ENCODE data around the gene MAGI3.

Gene MAGI3

DNA sequence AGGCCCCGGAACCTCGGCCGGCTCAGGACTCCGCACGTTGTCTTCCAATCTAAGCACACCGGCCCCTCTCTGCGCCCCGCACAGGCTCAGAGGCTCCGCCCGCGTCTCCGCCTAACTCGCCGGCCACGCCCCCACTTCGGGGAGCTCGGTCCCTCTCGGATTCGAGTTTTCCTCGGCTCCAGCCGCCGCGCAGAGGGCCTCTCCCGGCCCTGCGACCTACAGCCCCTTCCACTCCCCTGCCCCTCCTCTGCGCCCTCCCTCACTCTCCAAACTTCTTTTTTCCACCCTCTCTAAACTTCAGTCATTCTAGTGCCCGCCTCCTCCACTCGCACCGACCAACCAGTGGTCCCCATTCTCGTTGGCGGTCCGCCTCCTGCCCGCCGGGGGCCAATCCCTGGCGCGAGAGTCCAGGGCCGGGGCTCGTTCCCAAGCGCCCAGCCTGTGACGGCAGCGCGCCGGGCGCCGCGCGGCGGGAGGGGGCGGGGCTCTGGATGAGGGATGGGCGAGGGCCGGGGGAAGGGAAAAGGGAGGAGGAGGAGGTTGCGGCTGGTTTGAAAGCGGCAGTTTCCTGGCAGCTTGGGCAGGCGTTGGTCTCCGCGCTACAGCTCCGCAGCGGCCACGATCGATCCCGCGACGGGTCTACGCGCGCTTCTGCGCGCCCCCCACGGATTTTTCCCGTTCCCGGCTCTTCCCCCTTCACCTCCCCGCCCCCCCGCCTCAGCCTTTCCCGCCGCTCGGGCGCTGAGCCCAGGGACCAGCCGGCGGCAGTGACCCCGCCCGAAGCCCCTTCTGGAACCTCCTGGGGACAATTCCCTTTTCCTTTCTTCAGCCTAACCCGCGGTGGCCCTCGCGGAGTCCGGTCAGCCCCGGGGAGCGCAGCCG, at the start of gene MAGI3:
Gene MAGI3, plus strand, starts transcription at position 563 of the 882 bp plus-strand sequence. CDS start 519 bp downstream, outside the sequence.
- peak; percentile 90 to 95 (median 94) for DNase-seq (ENCODE audit: low read depth in 3 of 3)

DNA sequence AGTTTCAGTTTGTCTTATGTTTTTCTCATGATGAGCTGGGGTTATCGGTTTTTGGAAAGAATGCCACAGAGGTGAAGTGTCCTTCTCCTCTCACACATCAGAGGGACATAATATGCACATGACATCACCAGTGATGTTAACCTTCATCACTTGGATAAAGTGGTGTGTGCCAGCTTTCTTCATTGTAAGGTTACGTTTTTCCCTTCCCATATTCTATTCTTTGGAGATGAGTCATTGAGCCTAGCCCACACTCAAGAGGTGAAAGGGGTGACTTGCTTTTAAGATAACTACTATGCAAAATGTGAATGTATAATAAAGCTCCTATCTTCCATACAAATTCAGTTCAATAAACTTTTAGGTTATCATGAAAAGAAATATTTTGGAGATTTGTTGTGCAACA, 36.7 kb upstream of the MAGI3 start:
- no peak for DNase-seq (ENCODE audit: low read depth in 3 of 3)

DNA sequence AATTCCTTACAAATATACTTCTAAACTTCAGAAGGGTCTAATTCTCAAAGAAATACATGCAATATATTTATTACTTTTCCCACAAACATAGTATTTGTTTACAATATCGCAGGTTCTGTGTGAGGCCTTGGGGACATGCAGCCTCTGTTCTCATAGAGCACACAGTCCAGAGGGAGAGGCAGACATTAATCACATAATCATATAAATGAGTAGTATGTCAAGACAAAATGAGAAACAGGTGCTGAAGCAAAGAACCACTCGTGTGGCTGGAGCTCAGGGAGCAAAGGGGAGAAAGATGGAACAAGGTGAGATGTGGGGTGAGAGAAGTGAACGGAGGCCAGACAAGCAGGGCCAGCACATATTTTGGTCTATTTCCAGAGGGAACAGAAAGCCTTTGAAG, 26.4 kb upstream of the MAGI3 start:
- DNase-seq (ENCODE audit: low read depth in 3 of 3) = no peak

DNA sequence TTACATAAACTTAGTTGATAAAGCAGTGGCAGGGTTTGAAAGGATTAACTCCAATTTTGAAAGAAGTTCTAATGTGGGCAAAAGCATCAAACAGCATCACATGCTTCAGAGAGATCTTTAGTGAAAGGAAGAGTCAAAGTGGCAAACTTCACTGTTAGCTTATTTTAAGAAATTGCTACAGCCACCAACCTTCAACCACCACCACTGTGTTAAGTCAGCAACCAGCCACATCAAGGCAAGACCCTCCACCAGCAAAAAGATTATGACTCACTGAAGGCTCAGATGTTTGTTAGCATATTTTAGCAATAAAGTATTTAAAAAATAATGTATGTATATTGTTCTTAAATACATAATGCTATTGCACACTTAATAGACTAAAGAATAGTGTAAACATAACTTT, 21.3 kb upstream of the MAGI3 start:
- DNase-seq (ENCODE audit: low read depth in 3 of 3) = no peak

DNA sequence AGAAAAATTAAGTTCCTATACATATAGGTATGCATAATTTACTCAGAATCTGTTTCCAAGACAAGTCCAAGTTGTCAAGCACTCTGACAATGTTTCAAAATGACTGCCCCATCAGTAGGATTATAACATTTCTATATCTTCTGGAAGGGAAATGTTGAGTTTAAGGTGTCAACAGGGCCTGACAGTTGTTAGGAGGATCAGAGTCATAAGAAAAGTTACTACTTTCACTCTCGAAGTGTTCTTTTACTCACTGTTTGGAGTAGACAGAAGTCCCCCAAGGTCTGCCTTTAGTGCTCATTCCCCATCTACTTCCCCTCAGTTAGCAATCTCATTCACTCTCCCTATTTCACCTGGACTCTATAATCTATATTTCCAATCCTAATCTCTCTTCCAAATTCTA, 20.6 kb upstream of the MAGI3 start:
- DNase-seq (ENCODE audit: low read depth in 3 of 3) = no peak

DNA sequence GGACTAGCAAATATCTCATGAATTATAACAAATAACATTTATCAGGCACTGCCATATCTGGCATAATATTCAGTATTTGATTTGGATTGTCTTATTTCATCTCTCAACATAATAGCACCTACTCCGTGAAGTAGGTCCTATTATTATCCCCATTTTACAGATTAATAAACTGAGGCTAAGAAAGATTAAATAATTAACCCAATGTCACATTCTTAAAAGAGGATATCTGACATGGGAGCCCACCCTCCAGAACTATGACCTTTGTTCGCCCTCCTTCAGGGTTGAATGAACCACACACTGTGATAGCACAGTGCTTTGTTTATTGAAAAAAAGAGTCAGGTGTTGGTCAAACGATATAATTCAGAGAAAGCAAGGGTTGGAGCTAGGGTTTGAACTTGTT, 19.4 kb upstream of the MAGI3 start:
- DNase-seq (ENCODE audit: low read depth in 3 of 3) = no peak

DNA sequence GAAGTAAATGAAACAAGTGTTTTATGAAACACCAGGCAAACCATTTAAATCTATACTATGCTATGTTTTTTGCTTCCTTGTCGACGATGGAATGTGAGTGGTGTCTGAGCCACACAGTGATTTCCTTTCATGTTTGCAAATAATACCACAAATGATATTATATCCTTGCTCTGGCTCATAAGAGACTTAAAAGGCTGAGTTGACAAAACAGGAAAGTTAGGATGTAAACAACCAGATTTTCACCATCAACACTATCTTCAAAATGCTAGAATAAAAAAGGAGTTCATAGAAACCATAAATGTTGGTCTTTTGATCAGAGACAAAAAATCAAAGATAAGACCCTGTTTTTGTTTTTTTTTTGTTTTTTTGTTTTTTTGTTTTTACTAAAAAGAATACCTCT, 17.8 kb upstream of the MAGI3 start:
- no peak for DNase-seq (ENCODE audit: low read depth in 3 of 3)

DNA sequence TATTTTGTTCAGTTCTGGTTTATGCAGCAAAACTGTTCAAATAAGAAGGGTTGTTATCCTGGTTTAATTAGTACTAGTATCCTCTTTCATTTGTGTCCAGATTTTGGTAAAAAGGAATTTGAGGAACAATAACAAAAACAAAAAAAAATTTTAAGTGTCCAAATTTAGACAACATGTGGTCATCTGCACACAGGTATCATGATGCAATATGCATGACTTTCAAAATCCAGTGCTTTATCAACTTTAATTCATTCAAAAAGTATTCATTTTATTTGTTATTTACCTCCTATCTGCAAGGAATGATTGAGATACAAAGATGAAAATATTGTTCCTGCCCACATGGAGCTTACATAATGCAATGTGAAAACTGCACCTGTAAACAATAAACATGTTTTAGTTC, 16.7 kb upstream of the MAGI3 start:
- no peak for DNase-seq (ENCODE audit: low read depth in 3 of 3)

DNA sequence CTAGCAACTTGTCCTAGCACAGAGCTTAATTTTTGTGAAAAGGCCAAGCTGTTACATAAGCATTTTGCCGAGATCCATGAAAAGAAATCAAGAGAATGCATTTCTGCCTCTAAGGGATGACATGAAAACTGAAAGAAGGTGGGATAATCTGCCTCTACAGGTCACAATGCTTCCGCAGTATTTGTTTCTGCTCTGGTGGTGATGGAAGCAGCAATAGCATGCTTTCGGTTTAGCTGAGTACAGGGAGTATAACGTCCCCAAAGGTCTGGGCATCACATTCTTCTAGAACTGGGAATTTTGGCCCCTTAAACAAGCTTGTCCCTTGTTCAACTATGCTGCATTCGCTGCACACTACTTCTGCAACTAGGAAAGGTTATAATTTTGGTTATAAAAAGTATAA, 14.4 kb upstream of the MAGI3 start:
- no peak for DNase-seq (ENCODE audit: low read depth in 3 of 3)

DNA sequence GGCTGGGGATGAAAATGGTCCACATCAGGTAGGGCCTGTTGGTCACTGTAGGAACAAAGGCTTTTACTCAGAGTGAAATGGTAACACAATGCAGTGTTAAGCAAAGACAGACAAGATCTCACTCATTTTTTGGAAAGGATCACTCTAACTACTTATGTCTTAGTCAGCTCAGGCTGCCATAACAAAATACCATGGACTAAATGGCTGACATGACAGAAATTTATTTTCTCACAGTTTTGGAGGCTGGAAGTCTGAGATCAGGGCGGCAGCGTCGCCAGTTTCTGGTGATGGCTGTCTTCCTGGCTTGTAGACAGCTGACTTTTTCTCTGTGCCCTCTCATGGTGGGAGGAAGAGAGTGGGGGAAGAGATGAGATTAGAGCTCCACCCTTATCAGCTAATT, 10.2 kb upstream of the MAGI3 start:
- DNase-seq (ENCODE audit: low read depth in 3 of 3) = no peak

DNA sequence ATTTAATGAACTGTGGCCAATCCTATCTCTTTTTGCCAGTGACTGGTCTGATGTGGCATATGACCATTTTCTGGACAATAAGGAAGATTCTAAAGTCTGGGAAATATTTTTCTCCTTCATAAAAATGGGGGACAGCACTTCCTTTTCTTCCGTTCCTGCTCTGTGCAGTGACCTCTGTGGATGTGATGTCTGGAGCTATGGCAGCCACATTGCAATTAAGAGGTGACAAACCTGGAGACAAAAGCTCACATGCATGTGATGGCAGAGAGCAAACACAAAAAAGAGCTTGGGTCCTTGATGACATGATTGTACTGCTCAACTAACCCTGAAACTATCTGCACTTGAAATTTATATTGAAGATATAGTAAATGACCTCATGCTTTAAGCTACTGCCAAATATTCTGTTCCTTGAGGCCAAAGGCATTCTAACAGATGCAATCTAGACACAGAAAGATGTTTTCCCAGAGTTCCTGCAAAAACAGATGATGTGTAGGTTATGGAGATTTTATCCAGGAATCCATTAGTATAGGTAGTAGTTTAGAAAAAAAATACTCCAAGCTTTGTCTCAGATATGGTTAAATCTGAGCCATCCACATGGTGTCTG, 2.2 kb upstream of the MAGI3 start:
- no peak for DNase-seq (ENCODE audit: low read depth in 3 of 3)

DNA sequence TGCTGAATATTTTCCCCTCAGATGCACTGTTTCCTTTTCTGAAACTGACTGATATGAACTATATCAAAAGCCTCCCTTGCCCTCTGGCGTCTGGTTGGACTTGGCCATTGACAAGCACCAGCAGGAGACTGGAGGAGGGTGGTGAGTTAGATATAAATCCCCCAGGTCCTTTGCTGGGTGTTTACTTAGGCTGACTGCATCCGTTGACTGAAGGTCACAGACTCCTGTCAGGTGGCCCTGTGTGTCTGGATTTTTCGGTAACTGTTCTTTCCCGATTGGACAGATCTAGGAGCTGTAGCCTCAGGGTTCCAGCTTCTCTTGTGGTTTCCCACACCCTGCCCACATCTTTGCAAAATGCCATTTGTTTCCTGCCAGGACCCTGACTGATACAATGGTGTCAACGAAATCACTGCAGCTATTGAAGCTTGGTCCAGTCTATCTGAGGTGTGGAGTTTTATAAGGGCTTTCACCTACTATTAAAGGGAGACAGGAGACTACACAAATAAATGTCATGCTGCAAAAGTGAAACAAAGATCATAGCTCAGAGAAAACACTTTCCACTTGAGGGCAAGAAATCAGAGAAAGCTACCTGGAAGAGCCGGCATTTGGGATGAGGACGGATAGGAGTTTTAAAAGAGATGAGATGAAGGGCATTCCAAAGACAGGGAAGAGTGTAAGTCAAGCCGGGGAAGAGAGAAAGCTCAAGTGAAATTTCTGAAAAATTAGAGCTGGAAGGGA, 1.5 kb upstream of the MAGI3 start:
- DNase-seq (ENCODE audit: low read depth in 3 of 3) = no peak

DNA sequence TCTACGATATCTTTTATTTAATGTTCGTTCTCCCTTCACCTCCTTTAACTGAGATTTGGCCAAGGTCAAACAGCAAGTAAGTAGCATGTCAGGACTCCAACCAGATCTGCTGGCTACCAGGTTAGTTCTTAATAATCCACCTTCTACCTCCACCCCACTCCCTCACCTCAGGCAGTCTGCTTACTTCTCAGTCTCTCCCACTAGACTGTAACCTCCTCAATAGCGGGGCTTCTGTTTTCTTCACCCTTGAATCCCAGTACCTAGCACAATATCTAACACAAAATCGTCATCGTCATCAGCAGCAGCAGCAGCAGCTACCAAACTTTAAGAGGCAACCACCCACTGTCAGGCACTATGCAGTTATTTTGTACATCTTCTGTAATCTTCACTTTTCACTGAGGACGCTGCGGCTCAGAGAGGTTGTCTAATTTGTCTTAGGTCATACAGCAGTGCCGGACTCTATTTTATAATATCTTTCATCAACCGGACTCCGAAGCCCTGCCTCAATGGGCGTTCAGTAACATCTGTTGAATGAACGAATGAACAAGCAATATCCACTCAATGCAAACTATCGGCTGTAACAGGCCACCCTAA, 859 bp upstream of the MAGI3 start:
- DNase-seq (ENCODE audit: low read depth in 3 of 3) = no peak

DNA sequence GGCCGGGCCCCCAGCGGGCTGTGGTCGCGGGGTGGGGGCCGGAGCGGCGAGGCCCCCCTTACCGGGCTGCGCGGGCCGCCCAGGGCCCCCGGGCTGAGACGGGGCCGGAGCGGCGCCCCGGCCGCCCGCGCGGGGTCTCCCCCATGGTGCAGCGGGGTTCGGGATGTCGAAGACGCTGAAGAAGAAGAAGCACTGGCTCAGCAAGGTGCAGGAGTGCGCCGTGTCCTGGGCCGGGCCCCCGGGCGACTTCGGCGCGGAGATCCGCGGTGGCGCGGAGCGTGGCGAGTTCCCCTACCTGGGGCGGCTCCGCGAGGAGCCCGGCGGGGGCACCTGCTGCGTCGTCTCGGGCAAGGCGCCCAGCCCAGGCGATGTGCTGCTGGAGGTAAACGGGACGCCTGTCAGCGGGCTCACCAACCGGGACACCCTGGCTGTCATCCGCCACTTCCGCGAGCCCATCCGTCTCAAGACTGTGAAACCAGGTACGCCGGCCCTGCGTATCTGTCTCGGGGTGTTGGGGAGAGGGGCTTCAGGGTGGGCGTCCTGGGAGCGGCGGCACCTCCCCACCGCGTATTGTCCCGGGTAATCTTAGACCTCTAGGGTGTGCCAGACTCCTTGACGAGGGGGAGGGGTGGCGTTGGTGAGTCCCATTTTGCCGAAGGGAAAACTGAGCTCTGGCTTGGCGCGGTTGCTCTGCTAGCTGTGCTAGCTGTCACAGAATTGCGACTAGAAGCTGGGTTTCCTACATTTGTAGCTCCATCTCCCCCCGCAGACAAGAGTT, 745 bp downstream of the MAGI3 start:
- DNase-seq (ENCODE audit: low read depth in 3 of 3) = peak in 2 of 3 donors; percentile 9 to 18

DNA sequence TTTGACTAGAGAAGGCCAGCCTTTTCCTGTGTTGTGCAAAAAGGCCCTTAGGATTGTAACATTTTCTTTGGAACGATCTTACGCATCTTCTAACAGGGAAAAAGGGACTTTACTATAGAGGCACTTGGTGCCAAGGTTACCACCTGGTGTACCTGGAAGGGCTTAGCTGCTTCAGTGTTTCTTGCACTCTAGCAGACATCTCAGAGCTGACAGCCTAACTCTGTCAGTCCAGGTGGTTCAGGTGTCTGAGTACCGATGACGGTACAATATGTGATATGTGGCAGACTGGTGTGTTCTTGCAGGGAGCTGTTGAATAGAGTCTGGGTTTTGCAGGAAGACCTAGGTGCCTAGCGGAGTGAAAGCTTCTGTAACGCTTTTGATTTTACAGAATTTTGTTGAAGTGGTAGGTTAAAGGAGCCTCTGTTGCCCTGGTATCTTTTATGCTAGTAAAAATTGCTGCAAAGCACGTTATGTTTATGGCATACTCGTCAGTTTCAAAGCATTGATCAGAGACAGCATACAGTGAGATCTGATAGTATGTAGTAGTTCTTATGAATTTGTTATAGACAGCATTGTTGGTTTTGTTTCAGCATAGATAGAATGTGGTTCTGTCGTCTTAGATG, 1.4 kb downstream of the MAGI3 start:
- no peak for DNase-seq (ENCODE audit: low read depth in 3 of 3)

DNA sequence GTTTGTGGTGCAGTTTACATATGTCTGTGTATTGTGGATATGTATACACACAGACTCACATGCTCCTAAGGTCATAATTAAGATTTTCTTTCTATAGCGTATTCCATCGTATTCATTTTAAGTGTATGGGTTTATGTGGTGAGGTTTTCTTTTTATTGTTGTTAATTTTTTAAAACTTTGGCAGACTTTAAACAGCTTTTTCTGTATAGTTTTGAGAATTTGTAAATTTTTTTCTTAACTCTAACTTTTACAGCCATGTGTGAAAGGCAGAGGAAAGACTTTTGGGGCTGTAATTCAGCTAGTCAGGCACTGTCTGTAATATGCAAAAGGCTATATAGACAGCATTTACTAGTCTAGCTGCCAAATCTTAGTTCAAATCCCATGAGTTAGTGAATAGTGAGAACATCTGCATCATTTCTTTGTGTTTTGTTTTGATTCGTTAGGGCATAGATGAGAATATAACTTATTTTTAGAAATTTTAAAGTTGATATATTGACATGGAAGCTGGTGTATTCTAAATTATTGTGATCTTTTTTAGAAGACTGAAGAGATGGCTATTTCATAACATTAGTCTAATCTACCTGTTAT, 2.3 kb downstream of the MAGI3 start:
- DNase-seq (ENCODE audit: low read depth in 3 of 3) = no peak

DNA sequence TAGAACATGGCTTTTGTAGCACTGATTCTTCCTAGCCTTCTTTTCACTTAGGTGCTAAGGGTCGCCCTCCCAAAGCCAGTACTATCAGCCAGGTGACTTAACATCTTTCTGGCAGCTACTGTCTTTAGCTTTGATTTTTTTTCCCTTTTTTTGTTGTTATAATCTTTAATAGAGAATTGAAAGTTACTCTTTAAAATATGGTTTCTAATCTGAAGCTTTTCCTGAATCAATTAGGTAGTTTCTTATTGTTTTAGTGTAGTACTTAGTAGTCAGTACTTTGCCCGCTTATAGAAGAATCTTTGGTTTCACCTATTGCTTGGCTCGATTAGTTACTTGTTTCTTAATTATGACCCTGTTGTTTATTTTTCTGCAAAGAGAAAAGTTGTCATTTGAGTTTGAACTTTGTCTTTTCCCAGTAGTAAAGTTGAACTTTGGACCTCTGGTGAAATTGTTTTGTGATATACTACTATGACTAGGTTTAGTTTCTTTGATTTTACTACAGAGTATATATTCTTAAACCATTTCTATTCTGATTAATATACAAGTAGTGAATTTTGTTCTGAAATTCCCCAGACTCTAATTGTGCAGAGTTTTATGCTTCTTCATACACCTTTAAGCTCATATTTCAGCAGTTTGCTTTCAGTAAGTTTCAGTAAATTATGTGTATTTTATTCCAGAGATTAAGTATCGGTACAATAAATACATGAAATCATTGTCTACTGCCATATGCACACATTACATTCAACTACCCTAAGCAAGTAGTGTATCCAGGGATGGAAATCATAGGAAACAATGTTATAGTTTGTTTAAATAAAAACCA, 3.9 kb downstream of the MAGI3 start:
- DNase-seq (ENCODE audit: low read depth in 3 of 3) = no peak

DNA sequence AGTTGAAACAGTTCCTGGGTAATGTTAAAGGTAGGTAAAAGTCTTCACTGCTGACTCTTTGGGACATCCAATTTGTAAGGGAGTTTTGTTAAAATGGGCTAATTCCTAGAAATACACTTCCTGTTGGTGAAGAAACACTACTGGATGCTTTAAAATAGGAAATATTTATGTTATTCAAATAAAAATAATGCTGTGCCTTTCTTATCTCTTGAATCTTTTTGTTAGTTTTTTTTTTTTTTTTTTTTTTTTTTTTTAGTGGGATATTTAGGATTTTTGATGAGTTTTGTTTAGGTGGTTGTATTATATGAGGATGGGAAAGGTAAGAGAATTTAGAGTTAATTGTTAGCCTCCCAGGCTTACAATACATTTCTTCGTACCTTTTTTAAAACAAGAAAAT, 4.5 kb downstream of the MAGI3 start:
- no peak for DNase-seq (ENCODE audit: low read depth in 3 of 3)

DNA sequence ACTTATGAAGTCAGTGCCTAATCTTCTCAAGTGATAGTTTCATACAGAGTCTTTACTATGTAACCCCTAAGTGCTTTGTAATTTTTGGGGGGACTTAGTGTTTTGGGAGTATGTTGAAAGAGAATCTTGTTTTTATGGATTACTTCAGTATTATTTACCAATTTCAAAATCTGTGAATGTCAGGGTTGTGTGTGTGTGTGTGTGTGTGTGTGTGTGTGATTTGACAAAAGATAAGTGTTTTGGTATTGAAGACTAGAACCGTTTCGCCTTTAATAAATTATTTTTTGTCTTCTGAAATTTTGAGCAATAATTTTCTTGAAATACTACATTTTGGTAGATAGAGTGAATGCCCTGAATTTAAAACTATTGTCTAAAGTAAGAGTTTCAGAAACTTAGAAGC, 5.8 kb downstream of the MAGI3 start:
- no peak for DNase-seq (ENCODE audit: low read depth in 3 of 3)

DNA sequence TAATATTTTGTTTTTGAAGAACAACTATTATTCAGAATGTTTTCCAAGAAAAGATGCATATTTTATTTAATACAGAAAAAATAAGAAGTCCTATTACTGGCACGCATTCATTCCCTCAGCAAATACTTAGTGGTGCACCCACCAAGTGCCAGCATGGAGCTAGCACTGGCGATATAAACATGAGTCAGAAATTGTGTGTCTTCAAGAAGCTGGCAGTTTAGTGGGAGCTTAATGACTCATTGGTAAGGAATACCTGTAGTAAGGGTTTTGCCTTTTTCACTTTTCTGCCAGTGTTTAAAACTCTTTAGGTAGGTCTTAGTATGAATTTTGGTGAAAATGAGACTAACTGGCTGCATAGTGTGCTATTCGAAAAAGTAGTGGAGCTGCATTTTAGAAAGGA, 6.3 kb downstream of the MAGI3 start:
- DNase-seq (ENCODE audit: low read depth in 3 of 3) = no peak

Data from stimulated activated CD4-positive, alpha-beta T cell treated with anti-CD3 and anti-CD28 coated beads, TNF-alpha, amount 100 ng/mL, for 48 hours (primary cell).